Activated gamma-delta T cell (primary cell): ENCODE data around the gene GALNT13.
A peak's percentile ranks its signal among the peaks of the same experiment; 100 is the strongest.

ENCODE experiments used
- DNase-seq: peaks from one replicate; lab custom pipeline; 2025; lab: John Stamatoyannopoulos, UW

GALNT13 gene

DNA sequence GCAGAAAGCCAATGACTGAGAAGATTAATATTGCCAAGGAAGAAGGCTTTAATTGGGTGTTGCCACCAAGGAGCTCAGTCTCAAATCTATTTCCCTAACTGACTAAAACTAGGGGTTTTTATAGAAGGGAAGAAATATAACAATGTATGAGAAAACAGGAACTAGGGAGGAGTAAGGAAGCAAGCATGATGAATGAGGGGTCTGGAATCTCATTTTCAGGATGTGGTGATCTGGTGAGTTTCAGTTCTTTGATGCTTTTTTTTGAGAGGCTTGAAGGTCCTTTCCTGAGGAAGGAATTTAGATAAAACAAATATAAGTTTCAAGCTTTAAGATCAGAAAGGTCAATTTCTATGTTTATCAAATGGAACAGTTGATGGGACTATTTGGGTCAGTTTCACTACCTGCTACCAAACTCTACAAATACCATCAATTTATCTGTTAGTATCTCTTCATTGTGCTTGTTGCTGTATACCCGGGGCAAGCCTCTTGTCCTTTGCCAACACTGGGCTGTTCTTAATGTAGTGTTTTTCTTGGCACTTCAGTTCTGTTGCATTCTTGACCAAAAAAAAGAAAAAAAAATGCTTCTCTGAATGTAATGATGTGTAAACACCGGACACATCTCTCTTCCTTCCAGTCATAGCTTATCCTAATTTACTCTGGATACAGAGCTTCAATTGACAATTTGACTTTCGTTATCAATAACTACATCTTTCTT is 357.0 kb downstream of the GALNT13 start:
- no peak for DNase-seq

DNA sequence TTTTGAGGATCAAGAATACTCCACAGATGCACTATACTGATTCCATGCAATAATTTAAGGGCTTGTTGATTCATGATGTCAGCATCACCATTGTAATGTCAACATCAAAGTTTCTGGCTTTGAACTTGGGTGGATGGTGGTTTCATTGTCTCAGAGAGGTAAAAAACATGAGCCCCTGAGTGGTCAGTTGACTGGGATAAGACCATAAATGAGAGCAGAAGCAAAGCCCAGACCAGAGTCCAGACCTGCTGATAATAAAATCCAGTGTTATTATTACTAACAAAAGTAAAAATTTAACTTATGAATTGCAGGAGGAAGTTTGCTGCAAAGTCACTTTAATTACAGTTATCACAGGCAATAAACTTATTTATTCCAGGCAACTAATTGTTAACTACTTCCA is 358.2 kb downstream of the GALNT13 start:
- no peak for DNase-seq

- DNase-seq, result no peak
Measured at GRCh38 chr2:154231021-154231420, 359.3 kb downstream of the GALNT13 start.

DNA sequence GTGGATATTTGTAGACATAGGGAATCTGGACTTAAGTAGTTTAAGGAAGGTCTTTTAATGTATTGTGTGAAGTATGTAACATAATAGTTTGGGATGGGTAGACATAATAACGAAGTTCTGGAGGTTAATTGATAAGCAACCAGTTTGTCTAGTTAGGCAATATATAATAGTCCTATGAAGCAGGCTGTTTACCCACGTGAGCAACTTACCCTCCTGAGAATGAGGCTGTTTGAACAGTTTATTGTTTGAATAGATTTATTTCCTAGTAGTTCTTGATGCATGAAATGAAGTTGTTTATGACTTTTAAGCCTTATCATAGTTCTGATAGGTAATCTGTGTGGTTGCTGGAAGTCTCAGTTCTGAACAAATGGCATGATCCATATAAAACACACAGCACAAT is 361.5 kb downstream of the GALNT13 start:
- no peak for DNase-seq

DNA sequence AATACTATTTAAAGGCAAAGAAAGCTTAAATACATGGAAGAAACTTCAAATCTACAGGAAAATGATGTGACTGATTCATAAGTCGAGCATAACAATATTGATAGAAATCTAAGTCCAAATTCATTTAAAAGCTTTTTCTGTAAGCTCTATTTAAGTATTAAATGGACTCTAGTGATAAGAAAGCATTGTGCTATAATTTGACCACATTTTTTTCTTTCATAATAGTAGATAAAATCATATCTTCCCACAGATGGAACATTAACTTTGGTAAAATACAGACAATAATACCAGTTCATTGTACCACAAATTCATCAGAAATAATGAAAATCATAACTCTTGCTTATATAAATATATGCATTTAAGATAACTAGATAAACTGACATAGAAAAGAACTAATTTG is 366.5 kb downstream of the GALNT13 start:
- DNase-seq, result no peak

DNA sequence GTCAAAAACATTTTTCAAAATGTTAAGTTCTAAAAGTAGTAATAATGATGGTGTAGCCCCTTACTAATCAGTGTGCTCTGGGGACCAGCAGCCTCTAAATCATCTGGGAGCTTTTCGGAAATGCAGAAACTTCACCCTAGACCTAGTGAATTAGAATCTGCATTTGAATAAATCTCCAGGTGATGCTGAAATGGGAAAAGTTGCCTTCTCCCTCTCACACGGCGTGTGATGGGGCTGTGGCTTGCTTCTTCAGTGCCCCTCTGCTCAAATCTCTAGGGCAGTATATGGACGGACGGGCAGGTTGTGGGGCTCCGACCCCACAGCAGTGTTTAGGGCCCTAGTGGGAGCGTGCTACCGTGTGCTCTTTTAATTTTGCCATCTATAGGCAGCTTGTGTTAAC is 368.6 kb downstream of the GALNT13 start:
- no peak for DNase-seq

GRCh38 chr2:154240921-154241379 is 369.2 kb downstream of the GALNT13 start:
- DNase-seq, result no peak

DNA sequence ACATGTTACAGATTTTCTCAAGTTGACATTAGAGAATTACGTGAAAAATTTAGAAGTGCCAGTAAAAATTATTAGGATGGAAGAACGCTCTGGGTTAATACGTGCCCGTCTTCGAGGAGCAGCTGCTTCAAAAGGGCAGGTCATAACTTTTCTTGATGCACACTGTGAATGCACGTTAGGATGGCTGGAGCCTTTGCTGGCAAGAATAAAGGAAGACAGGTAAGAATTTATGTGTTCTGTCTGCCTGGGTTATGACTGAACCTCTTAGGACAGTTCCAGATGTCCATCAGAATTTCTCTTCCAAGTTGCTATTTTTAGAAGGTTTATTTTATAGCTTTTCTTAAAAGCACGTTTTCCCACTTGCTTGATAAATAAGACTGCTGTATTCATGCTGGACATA is 371.0 kb downstream of the GALNT13 start:
- no peak for DNase-seq

GRCh38 chr2:154243685-154244084 is 372.0 kb downstream of the GALNT13 start:
- no peak for DNase-seq

GRCh38 chr2:154244932-154245331 is 373.2 kb downstream of the GALNT13 start:
- no peak for DNase-seq

DNA sequence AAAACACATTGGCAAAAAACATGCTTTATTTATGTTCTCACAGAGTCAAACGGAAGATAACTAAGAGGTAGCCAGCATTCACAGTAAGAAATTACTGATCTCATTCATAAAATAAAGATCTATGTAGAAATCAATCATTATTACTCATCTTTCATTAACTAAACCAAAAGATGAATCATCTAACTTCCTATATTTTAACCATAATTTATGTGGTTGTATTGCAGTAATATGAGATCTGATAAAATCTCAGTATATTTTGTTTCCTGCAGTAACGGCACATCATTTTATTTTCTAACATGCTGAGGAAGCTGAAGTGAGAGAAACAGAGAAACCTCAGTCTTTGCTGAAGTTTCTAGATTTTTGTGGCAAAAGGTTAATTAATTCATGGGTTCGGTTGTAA is 375.8 kb downstream of the GALNT13 start:
- no peak for DNase-seq

DNA sequence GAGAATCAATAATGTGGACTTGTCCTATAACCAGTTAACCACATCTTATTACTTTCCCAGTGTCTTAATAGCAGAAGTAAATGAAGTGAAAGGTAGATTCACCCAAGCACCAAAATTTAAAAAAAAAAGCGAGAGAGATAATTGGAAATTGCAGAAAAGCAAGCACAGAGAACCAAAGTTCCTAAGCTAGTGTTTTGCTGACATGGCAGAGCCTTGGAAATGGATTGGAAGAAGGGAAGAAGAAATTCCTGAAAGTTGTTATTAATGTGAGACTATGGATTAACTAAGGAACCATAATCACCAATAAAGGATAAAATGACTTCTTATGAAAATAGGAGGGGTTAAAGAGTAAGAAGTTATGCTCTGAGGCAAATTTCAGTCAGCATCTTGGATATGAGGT is 384.4 kb downstream of the GALNT13 start:
- no peak for DNase-seq

- DNase-seq, result no peak
Measured at GRCh38 chr2:154259030-154259429, 387.3 kb downstream of the GALNT13 start.

GRCh38 chr2:154261473-154262027 is 389.8 kb downstream of the GALNT13 start:
- no peak for DNase-seq

GRCh38 chr2:154263206-154263605 is 391.5 kb downstream of the GALNT13 start:
- no peak for DNase-seq

- DNase-seq, result no peak
Measured at GRCh38 chr2:154264024-154264423, 392.3 kb downstream of the GALNT13 start.

DNA sequence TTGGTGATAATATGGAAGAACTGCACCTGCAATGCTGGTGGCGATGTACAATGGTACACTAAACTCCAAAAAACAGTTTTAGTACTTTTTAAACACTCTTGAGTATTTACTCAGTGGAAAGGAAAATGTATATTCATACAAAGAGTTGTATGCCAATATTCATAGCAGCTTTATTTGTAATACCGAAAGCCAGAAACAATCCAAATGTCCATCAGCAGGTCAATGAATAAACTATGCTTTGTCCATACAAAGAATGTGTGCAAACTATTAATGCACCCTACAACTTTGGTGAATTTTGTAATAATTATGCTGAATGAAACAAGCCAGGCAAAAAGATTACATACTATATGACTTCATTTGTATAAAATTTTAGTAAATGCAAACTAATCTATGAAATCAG is 396.3 kb downstream of the GALNT13 start:
- no peak for DNase-seq

DNA sequence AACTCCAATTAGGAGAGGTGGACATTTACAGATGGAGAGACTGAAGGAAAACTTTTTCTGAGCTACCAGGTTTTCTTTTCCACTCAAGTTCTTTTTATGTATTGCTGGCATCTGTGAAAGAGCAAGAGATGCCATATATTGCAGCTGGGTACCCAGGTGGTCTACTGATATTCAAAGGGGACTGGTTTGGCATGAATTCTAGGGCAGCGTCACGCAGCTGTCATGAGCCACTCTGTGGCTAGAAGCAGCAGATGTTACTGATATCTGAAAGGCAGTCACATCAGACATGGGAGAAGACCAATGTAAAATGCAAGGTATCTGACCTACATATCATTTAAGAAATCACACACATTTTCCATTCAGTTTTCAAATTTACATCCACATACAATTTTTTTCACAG is 408.8 kb downstream of the GALNT13 start:
- no peak for DNase-seq

DNA sequence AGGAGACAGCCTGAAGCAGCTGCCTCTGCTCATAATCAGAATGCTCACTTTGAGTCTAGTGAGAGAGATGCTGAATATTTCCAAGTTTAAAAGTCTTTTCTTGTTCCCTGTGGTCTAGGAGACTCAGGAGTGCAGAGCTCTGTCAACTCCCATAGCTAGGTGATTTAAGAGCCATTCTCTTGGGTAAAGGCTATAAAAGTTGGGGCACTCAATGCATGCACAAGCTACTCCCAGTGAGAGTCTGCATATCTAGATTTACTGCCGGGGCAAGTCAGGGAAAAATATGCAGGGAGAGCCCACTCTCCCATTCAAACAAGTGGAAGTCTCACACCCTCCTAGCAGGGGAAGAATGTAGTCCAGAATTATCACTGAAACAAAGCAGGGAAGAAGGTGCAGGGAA is 418.1 kb downstream of the GALNT13 start:
- no peak for DNase-seq

- DNase-seq, result peak; percentile 7
Measured at GRCh38 chr2:154291511-154291910, 419.8 kb downstream of the GALNT13 start.

DNA sequence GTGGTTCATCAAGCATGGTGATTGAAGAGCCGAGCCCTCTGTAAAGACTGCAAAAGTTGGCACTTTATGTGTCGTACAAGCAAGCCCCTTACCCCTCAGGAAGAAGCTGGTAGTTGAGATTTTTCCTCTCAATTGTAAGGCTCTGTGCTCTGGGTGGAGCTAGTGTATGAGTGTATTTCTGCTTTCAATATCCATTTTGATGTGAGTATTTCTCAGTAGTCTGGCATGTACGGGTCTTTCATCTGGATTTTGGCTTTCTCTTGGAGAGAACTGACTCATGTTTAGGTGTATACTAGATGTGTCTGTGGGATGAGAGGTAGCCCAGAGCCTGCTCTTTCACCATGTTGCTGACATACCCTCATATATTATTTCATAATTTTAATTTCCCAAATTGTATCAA is 420.2 kb downstream of the GALNT13 start:
- DNase-seq, result no peak

DNA sequence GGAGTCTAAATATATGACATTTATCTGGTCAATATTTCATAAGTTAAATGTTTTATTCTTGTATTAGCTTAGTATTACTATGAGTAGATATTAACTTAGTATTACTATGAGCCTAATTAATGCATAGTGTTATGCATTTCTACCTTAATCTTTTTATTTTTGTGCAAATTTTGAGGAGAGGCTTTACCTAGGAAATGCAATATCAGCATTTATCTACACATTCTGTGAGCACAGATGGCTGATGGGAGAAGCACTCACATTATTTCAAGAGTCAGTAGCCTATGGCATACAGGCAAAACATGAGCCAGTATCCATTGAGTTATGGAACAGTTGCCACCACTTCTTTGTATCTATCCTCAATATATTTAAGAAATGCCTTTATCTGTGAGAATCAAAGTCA is 422.1 kb downstream of the GALNT13 start:
- DNase-seq, result no peak

DNA sequence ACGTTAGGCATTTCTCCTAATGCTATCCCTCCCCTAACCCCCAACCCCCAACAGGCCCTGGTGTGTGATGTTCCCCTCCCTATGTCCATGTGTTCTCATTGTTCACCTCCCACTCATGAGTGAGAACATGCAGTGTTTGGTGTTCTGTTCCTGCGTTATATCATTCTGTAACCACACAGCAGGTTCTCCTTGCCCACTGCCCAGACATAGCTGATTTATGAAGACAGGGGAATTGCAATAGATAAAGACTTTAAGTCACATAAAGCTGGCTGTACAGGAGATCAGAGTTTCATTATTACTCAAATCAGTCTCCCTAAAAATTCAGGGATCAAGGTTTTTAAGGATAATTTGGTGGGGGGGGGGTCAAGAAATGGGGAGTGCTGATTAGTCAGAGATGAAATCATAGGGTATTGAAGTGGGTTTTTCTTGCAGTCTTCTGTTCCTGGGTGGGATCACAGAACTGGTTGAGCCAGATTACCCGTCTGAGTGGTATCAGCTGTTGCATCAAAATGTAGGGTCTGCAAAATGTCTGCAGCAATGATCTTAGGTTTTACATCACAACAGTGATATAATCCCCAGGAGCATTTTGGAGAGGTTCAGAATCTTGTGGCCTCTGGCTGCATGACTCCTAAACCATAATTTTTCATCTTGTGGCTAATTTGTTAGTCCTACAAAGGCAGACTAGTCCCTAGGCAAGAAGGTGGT is 434.7 kb downstream of the GALNT13 start:
- DNase-seq, result no peak
